Measurements from ENCODE around the gene MRO. TPM values are rescaled to one million over a fixed set of nuclear protein-coding genes. Genes with fewer than 3 reads are reported as not detected.

MRO gene
- total RNA-seq, 1 experiment from 2014 or later, result 0.84 TPM

DNA sequence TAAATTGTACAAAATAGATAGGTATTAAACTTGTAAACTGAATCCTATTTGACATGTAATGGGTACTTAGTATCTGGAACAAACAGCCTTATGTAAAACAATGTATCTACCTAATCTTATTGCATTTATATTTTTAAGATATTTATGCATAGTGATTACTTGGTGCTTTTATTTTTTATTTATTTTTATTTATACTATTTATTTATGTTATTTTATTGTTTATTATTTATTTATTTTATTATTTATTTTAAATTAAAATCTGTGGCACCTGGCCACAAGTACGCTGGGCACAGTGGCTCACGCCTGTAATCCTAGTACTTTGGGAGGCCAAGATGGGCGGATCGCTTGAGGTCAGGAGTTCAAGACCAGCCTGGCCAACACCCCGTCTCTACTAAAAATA lies 26.9 kb downstream of the MRO start:
- Histone ChIP-seq H3K27me3 (ENCODE audit: insufficient read depth, low read length) (no peaks in the 10 kb centered on the region), H3K4me1 (ENCODE audit: control insufficient read depth in 1 of 2, insufficient read depth in 2 of 2, low read length in 2 of 2) (no peaks in the 10 kb centered on the region), H3K79me2 (ENCODE audit: insufficient read depth, low read length) (no peaks in the 10 kb centered on the region), H3K9me3 (ENCODE audit: control insufficient read depth in 1 of 2, insufficient read depth in 1 of 2, low read depth in 1 of 2, low read length in 2 of 2) (no peaks in the 10 kb centered on the region), H3K36me3 (ENCODE audit: control insufficient read depth in 1 of 2, insufficient read depth in 2 of 2, low read length in 2 of 2) (no peaks in the 10 kb centered on the region), H4K20me1 (ENCODE audit: insufficient read depth) (no peaks in the 10 kb centered on the region), H3K9ac (ENCODE audit: low read length) (no peak overlapping the region), H3K4me2 (ENCODE audit: low read length) (no peak overlapping the region), H3K9me2 (ENCODE audit: insufficient read depth) (no peaks in the 10 kb centered on the region), H3K4me3 (replicated peaks in 1 of 2; ENCODE audit: low read depth in 1 of 2, low read length in 2 of 2) (no peak overlapping the region), H2AFZ (ENCODE audit: low read depth, low read length, poor library complexity, severe bottlenecking) (no peak overlapping the region), H3K27ac (ENCODE audit: low read depth, low read length) (no peak overlapping the region)
- intact Hi-C loops (cut with micrococcal nuclease), result no loop called here
- ChIA-PET CTCF (interaction anchor here (0.7 to 1.2 kb wide), 2 partner anchors 269 to 344 kb away, joined by 3 read pairs; no protein-coding TSS in a partner anchor), POLR2A (no interaction called here), RAD21 (ENCODE audit: low non-redundant PET in 1 of 2, low total read pairs in 2 of 2, uncharacterized antibody in 2 of 2, unreplicated experiment in 2 of 2) (no interaction called here)
- TF ChIP-seq FOSL1 (IDR thresholded peaks at IDR 0.05; ENCODE audit: low read depth) (no peak), SP1 (IDR thresholded peaks at IDR 0.05; ENCODE audit: low read depth) (no peak), POLR2AphosphoS5 (IDR thresholded peaks at IDR 0.05; ENCODE audit: low read depth, low read length) (no peak), JUND (IDR thresholded peaks at IDR 0.05) (no peak), TCF7L2 (IDR thresholded peaks at IDR 0.05; ENCODE audit: borderline replicate concordance, extremely low read depth, insufficient read depth, insufficient read length) (no peak), EGR1 (IDR thresholded peaks at IDR 0.05; ENCODE audit: low read depth) (no peak), POLR2A (IDR thresholded peaks at IDR 0.05; ENCODE audit: borderline replicate concordance, extremely low read depth, insufficient read depth, insufficient read length) (no peak), SRF (IDR thresholded peaks at IDR 0.05; ENCODE audit: low read depth) (no peak), CBX3 (IDR thresholded peaks at IDR 0.05; ENCODE audit: low read depth) (no peak), ZNF274 (IDR thresholded peaks at IDR 0.05; ENCODE audit: low read depth, low read length) (no peak), ZFX (IDR thresholded peaks at IDR 0.05) (no peak), EZH2 (IDR thresholded peaks at IDR 0.05) (no peak), RAD21 (IDR thresholded peaks at IDR 0.05; ENCODE audit: low read depth) (no peak), ELF1 (IDR thresholded peaks at IDR 0.05; ENCODE audit: borderline replicate concordance, low read depth) (no peak), YY1 (IDR thresholded peaks at IDR 0.05; ENCODE audit: extremely low read depth, insufficient replicate concordance, low read depth, low read length) (no peak)
- TF ChIP-seq, protein P1, sequence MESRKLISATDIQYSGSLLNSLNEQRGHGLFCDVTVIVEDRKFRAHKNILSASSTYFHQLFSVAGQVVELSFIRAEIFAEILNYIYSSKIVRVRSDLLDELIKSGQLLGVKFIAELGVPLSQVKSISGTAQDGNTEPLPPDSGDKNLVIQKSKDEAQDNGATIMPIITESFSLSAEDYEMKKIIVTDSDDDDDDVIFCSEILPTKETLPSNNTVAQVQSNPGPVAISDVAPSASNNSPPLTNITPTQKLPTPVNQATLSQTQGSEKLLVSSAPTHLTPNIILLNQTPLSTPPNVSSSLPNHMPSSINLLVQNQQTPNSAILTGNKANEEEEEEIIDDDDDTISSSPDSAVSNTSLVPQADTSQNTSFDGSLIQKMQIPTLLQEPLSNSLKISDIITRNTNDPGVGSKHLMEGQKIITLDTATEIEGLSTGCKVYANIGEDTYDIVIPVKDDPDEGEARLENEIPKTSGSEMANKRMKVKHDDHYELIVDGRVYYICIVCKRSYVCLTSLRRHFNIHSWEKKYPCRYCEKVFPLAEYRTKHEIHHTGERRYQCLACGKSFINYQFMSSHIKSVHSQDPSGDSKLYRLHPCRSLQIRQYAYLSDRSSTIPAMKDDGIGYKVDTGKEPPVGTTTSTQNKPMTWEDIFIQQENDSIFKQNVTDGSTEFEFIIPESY (IDR thresholded peaks at IDR 0.05; ENCODE audit: extremely low read depth, insufficient replicate concordance, low read length), result no peak
- TF ChIP-seq, protein P2, sequence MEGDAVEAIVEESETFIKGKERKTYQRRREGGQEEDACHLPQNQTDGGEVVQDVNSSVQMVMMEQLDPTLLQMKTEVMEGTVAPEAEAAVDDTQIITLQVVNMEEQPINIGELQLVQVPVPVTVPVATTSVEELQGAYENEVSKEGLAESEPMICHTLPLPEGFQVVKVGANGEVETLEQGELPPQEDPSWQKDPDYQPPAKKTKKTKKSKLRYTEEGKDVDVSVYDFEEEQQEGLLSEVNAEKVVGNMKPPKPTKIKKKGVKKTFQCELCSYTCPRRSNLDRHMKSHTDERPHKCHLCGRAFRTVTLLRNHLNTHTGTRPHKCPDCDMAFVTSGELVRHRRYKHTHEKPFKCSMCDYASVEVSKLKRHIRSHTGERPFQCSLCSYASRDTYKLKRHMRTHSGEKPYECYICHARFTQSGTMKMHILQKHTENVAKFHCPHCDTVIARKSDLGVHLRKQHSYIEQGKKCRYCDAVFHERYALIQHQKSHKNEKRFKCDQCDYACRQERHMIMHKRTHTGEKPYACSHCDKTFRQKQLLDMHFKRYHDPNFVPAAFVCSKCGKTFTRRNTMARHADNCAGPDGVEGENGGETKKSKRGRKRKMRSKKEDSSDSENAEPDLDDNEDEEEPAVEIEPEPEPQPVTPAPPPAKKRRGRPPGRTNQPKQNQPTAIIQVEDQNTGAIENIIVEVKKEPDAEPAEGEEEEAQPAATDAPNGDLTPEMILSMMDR (IDR thresholded peaks at IDR 0.05 in 2 of 3, conservative IDR thresholded peaks at IDR 0.05 in 1 of 3; ENCODE audit: borderline replicate concordance in 1 of 3, insufficient read depth in 1 of 3, low read depth in 2 of 3, low read length in 2 of 3), result no peak
- TF ChIP-seq, protein P3, sequence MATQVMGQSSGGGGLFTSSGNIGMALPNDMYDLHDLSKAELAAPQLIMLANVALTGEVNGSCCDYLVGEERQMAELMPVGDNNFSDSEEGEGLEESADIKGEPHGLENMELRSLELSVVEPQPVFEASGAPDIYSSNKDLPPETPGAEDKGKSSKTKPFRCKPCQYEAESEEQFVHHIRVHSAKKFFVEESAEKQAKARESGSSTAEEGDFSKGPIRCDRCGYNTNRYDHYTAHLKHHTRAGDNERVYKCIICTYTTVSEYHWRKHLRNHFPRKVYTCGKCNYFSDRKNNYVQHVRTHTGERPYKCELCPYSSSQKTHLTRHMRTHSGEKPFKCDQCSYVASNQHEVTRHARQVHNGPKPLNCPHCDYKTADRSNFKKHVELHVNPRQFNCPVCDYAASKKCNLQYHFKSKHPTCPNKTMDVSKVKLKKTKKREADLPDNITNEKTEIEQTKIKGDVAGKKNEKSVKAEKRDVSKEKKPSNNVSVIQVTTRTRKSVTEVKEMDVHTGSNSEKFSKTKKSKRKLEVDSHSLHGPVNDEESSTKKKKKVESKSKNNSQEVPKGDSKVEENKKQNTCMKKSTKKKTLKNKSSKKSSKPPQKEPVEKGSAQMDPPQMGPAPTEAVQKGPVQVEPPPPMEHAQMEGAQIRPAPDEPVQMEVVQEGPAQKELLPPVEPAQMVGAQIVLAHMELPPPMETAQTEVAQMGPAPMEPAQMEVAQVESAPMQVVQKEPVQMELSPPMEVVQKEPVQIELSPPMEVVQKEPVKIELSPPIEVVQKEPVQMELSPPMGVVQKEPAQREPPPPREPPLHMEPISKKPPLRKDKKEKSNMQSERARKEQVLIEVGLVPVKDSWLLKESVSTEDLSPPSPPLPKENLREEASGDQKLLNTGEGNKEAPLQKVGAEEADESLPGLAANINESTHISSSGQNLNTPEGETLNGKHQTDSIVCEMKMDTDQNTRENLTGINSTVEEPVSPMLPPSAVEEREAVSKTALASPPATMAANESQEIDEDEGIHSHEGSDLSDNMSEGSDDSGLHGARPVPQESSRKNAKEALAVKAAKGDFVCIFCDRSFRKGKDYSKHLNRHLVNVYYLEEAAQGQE (IDR thresholded peaks at IDR 0.05; ENCODE audit: low read depth), result no peak
- TF ChIP-seq, protein P4, sequence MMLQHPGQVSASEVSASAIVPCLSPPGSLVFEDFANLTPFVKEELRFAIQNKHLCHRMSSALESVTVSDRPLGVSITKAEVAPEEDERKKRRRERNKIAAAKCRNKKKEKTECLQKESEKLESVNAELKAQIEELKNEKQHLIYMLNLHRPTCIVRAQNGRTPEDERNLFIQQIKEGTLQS (IDR thresholded peaks at IDR 0.05), result no peak
- DNase-seq (ENCODE audit: low read depth, low spot score) (no peak), ATAC-seq (no peak)
- no TSS peak for BruUV-seq (replicated peaks)

Measured in HCT116 (cell line).